HG03159 (cell line): ENCODE data around the gene HCK.

Experiments used
- ATAC-seq: cut with Tn5 transposase; IDR thresholded peaks from one replicate; pipeline ENCODE4 v1.9.1; 2021; ENCODE audit warnings: mild to moderate bottlenecking, moderate library complexity; ENCODE audit not compliant: unreplicated experiment

The HCK gene

DNA sequence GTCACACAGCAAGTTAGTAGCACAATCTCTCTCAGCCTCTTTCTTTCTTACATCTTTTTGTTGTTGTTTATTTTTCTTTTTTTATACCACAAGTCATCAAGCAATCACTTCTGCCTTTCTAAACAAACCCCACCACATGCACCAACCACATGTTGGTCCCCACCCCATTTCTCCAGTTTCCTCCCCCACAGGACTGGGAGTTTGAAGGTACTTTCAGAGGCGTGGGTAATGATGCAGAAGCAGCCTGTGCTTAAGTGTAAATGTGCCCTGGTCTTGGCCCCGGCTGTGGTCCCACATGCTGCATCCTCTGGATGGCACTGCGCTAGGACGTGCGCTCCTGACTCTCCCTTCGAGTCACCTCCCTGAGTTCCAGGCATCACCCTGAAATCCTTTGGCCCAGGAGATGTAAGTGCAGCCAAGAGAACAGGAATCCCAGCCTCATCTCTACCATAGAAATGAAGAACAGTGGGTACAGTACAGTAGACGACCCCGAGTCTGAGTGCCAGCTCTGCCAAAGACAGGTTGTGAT is 5.7 kb downstream of the HCK start:
- no peak for ATAC-seq

DNA sequence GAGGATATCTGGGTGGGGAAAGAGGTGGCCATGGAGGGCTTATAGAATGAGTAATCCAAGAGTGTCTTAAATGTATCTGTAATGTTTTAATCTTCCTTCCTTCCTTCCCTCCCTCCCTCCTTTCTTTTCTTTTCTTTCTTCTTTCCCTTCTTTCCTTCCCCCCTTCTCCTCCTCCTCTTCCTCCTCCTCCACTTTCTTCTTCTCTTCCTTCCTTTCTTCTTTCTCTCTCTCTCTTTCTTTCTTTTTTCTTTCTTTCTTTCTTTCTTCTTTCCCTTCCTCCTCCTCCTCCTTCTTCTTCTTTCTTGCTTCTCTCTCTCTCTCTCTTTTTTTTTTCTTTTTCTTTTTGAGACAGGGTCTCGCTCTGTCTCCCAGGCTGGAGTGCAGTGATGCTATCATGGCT is 7.1 kb downstream of the HCK start:
- ATAC-seq: no peak

DNA sequence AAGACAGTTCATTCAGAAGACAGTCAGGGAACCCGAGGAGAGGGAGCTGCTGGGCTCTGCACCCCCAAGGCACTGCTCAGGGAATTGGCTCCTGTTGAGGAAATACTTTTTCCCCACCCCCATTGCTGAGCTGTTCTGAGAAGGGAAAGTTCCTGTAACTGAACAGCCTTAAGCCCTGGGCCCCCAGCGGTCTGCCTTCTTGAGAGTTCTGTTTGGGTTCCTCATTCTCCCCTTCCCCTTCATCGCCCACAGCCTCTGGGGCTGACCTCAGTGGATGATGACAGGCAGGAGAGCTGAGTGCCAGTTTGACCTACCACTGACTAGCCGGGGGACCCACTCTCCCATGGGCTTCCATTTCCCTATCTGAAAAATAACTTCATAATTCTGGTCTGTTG is 10.7 kb downstream of the HCK start:
- ATAC-seq: no peak

- ATAC-seq: no peak
Observed at GRCh38 chr20:32063695-32064094, 11.7 kb downstream of the HCK start.

GRCh38 chr20:32064667-32065066 is 12.6 kb downstream of the HCK start:
- ATAC-seq: no peak

DNA sequence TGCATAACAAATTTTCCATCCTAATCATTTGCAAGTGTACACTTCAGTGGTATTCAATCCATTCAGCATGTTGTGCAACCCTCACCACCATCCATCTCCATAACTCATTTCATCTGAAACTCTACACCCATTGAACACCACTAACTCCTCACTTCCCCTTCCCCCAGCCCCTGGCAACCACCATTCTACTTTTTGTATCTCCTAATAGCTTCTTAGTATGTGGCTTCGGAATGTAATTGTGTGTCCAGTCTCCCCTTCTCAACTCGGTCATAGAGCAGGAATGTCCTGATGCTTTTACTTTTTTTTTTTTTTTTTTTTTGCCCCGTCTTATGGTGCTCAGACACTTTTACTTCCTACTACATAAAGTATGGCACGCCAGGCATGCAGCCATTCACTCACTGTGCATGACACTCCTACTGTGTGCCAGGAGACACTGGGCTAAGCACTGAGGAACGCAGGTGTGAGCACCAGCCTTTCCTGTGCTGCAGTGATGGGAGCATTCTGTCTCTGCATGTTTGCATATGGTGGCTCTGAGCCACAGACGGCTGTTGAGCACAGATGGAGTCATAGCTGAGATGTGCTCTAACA is 15.3 kb downstream of the HCK start:
- no peak for ATAC-seq

GRCh38 chr20:32068174-32068573 is 16.1 kb downstream of the HCK start:
- ATAC-seq: no peak

- ATAC-seq: no peak
Observed at GRCh38 chr20:32069711-32070110, 17.7 kb downstream of the HCK start.

- no peak for ATAC-seq
Observed at GRCh38 chr20:32070282-32070681, 18.2 kb downstream of the HCK start.

GRCh38 chr20:32070690-32071213 is 18.7 kb downstream of the HCK start:
- no peak for ATAC-seq

DNA sequence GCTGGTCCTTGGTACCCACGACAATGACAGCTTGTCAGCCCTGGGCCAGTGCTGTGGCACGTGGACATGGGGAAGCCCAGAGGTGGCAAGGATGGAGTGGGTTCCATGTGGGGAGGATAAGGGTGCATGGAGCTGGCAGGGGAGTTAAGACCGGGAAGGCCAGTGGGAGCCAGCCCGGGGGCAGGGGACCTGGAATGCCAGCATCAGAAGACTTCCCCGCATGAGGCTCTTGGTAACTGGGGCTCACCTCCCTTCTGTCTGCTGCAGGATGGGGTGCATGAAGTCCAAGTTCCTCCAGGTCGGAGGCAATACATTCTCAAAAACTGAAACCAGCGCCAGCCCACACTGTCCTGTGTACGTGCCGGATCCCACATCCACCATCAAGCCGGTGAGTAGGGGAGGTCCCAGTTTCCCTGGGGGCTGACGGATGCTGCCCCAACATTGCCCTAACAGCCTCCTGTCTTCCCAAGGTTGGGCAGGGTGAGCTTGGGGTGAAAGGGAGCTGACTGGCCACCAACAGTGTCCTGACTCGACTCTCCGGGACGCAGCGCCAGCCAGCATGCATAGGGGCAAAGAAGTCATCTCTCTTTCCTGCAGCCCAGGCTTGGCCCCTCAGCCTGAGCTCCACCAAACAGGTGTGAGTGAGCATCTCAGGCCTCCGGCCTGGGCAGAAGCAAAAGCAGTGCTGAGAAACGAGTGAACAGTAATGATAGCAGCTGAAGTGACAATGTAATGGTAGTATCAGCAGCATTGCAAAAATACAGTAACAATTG is 19.5 kb downstream of the HCK start:
- ATAC-seq: no peak

DNA sequence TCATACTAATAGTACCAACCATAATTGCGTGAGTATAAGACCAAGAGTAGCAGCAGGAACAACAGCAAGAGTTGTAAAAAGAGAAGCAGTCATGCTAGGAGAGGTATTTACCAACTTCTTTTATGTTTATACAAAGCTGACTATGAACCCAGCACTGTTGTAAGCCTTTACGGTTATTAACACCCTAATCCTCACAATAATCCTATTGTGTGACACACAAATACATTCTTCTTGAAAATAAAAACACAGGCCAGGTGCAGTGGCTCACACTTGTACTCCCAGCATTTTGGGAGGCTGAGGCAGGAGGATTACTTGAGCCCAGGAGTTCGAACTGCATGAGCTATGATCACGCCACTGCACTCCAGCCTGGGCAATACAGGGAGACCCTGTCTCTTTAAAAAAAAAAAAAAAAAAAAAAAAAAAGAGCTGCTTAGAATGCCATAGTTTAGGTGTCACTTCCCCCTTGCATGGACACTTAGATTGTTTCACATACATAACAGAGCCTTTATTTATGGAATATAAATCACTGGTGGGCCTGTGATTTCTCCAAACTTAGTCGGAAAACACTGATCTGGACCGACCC is 20.2 kb downstream of the HCK start:
- ATAC-seq: no peak

GRCh38 chr20:32075534-32075933 is 23.5 kb downstream of the HCK start:
- no peak for ATAC-seq

- no peak for ATAC-seq
Observed at GRCh38 chr20:32077190-32077589, 25.1 kb downstream of the HCK start.

DNA sequence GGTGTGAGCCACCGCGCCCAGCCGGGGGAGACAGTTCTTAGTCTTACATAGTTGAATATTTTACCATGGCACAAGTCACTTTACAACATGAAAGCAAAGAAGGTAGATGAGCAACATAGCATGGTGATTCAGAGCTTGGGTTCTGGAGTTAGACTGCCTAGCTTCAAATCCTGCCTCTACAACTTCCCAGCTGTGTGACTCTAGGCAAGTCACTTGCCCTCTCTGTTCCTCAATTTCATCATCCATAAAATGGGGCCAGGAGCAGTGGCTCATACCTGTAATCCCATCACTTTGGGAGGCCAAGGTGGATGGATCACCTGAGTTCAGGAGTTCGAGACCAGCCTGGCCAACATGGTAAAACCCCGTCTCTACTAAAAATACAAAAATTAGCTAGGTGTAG is 26.3 kb downstream of the HCK start:
- no peak for ATAC-seq

DNA sequence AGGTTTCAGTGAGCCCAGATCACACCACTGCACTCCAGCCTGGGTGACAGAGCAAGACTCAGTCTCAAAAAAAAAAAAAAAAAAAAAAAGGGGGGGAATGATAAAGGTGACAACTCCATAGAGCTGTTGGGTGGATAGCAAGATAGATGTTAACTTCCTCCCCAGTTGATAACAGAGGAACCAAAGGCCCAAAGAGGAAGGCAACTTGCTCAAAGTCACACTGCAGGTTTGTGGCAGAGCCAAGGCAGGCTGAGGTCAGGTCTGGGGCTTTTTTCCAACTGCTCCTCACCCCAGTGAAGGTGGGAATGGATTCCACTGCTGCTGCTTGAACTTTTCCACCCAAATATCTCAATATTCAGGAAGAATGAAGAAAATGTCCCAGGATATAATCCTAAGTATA is 26.7 kb downstream of the HCK start:
- no peak for ATAC-seq

- no peak for ATAC-seq
Observed at GRCh38 chr20:32079655-32080109, 27.6 kb downstream of the HCK start.

- ATAC-seq: no peak
Observed at GRCh38 chr20:32080783-32081182, 28.7 kb downstream of the HCK start.

DNA sequence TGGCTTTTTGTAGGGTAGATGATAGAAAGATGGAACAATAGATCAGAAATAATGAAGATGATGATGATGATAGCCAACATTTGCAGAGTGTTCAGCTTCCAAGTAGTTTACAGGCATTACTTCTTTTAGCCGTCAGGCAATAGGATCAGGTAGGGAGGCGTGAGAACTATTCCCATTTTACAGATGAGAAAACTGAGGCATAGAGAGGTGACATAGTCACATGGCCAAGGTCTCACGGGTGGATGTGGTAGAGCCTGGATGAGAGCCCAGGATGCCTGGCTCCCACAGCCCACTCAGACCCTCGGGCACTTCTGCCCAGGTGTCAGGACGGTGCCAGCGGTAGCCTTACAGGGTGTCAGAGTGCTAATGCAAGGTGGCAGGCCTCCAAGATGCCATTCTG is 31.4 kb downstream of the HCK start:
- ATAC-seq: no peak

DNA sequence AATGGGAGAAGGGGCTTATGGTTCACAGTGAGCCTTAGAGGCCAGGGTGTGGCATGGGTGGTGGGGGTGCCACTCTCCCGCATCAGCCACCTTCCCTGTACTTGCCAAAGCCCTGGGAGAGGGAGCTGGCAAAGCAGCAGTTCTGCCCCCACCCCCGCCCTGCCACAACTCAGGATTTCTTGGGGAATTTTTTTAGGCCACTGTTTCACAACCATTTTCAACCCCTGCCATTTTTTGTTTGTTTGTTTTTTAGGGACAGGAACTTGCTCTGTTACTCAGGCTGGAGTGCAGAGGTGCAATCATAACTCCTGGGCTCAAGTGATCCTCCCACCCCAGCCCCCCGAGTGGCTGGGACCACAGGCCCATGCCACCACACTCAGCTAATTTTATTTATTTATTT is 35.0 kb downstream of the HCK start:
- no peak for ATAC-seq

DNA sequence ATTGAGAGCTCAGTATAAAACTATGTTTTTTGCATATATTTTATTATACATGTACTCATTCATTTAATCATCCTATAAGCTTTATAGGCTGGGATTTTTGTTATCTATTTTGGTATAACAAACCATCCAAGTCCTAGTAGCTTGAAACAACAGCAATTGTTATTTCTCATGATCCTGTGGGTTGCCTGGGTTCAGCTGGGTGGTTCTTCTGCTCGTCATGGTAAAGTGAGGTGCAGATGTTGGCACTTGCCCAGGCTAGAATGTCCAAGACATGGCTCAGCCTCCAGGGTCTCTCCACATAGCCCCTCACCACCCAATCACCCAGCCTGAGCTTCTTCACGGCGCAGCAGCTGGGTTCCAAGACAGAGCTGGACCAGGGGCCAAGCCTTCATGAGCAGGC is 36.7 kb downstream of the HCK start:
- ATAC-seq: no peak
